Right lobe of liver (tissue), 6 donors: ENCODE results near the gene ZC3H12D. TPM values are rescaled to one million over a fixed set of nuclear protein-coding genes. Genes with fewer than 3 reads are reported as not detected.

Experiments
- ATAC-seq, 4 donors: fragments of 200-7000 bp; cut with Tn5 transposase; one replicate each; pipeline ENCODE4 v1.9.1; 2020; ENCODE audit warnings: mild to moderate bottlenecking in 4 of 4, moderate library complexity in 4 of 4
- DNase-seq, 3 donors: peaks; one replicate each; pipeline ENCODE4 v3.0.0-alpha.2; 2020
- H3K27ac ChIP-seq, 3 donors: fragments of 200-600 bp; one replicate each; pipeline ENCODE4 v1.8.0; 2022
- H3K27me3 ChIP-seq, 2 donors: fragments of 200-600 bp; one replicate each; pipeline ENCODE4 v1.8.0; 2022
- H3K36me3 ChIP-seq, 4 donors: fragments of 200-600 bp; sonication (generic) in 1 of 4; one replicate each; pipeline versions ENCODE4 v1.5.1 to v1.8.0; 2017 to 2022; ENCODE audit warnings: control low read depth in 1 of 4
- H3K4me1 ChIP-seq, 4 donors: fragments of 200-600 bp; sonication (generic) in 1 of 4; one replicate each; pipeline versions ENCODE4 v1.5.1 to v1.8.0; 2017 to 2022; ENCODE audit warnings: control low read depth in 1 of 4
- H3K4me3 ChIP-seq, 3 donors: fragments of 200-600 bp; one replicate each; pipeline ENCODE4 v1.8.0; 2022
- H3K9me3 ChIP-seq, 4 donors: fragments of 200-600 bp; sonication (generic) in 1 of 4; one replicate each; pipeline versions ENCODE4 v1.5.1 to v1.8.0; 2017 to 2022; ENCODE audit warnings: control low read depth in 1 of 4
- CTCF ChIP-seq, 4 donors: fragments of 200-600 bp in 3 of 4; fragments of 450-650 bp in 1 of 4; IDR thresholded peaks; one replicate each; pipeline versions ENCODE4 v1.5.1 to v1.8.0; 2016 to 2022; ENCODE audit warnings: antibody characterized with exemption in 4 of 4, mild to moderate bottlenecking in 2 of 4
- POLR2A ChIP-seq: fragments of 450-650 bp; IDR thresholded peaks from one replicate; pipeline ENCODE4 v1.6.1; 2017; ENCODE audit warnings: antibody characterized with exemption, mild to moderate bottlenecking
- WGBS: methylation state at CpG from one replicate; pipeline ENCODE4 v1.1.6; 2018; ENCODE audit warnings: low coverage, low lambda C conversion rate; ENCODE audit not compliant: insufficient coverage; ENCODE audit errors: missing lambda C conversion rate; 5-methylcytosine and 5-hydroxymethylcytosine counted together
- intact Hi-C, 2 donors: fragments of 100-400 bp; cut with DNase I; formaldehyde crosslinking; loops; one replicate each; pipeline versions ENCODE4 v1.11.2 to v1.14.1; 2022
- total RNA-seq, 6 experiments: library from RNA; depleted of rRNA in 2 of 6; stranded (reverse); fragments of >200 nt in 2 of 6; fragmentation: NEBNext Ultra II Directional in 3 of 6; extraction: Animal tissue kit (Norgen Biotek cat#: 25700) in 3 of 6; gene quantifications; one replicate each; pipeline versions ENCODE4 v1.1.0 to v1.2.4, GENCODE V29; 2016 to 2023
- donor health status: DM: no; HTN: yes; CAD: no.
- donor health status: DM: no; HTN: no; CAD: no.
- donor health status: DM: no; HTN: no; CAD: no.
- donor health status: DM: no; HTN: yes; CAD: no.
- donor health status: DM: no; HTN: yes; CAD: no.

The ZC3H12D gene
- total RNA-seq, 6 experiments from 2014 or later, result 0.49 to 1.4 (median 0.90) TPM

GRCh38 chr6:149439626-149440025 is 45.2 kb downstream of the ZC3H12D start:
- ATAC-seq, result no peak
- no peak overlapping the region for H3K27ac ChIP-seq
- no peaks in the 10 kb centered on the region for H3K27me3 ChIP-seq
- TF ChIP-seq CTCF (IDR thresholded peaks at IDR 0.05), result no peak
- no peak for TF ChIP-seq POLR2A
- no peaks in the 10 kb centered on the region for H3K36me3 ChIP-seq
- H3K4me1 ChIP-seq, result no peaks in the 10 kb centered on the region
- 88% methylated on average over 1 of the region's 1 CpG for WGBS
- no peaks in the 10 kb centered on the region for H3K9me3 ChIP-seq
- no peak overlapping the region for H3K4me3 ChIP-seq
- no peak for DNase-seq
- intact Hi-C loops, result loop anchor here (10.0 kb wide), 2 partner anchors 355 to 415 kb away; no protein-coding TSS in a partner anchor

GRCh38 chr6:149438855-149439254 is 46.0 kb downstream of the ZC3H12D start:
- H3K9me3 ChIP-seq, result no peaks in the 10 kb centered on the region
- no peaks in the 10 kb centered on the region for H3K27me3 ChIP-seq
- DNase-seq, result no peak
- H3K4me3 ChIP-seq, result no peak overlapping the region
- no peaks in the 10 kb centered on the region for H3K4me1 ChIP-seq
- ATAC-seq, result no peak
- TF ChIP-seq POLR2A (no peak), CTCF (IDR thresholded peaks at IDR 0.05) (no peak)
- 51% methylated on average over 2 of the region's 3 CpGs for WGBS
- no peak overlapping the region for H3K27ac ChIP-seq
- intact Hi-C loops, result loop anchor here (10.0 kb wide), 2 partner anchors 354 to 414 kb away; no protein-coding TSS in a partner anchor
- H3K36me3 ChIP-seq, result no peaks in the 10 kb centered on the region

GRCh38 chr6:149437212-149437611 is 47.6 kb downstream of the ZC3H12D start:
- Histone ChIP-seq H3K27ac (no peak overlapping the region), H3K4me3 (no peak overlapping the region), H3K36me3 (no peaks in the 10 kb centered on the region), H3K27me3 (no peaks in the 10 kb centered on the region), H3K4me1 (no peaks in the 10 kb centered on the region), H3K9me3 (no peaks in the 10 kb centered on the region)
- TF ChIP-seq POLR2A (no peak), CTCF (IDR thresholded peaks at IDR 0.05) (no peak)
- WGBS, result 69% methylated on average over 3 of the region's 3 CpGs
- ATAC-seq, result no peak
- intact Hi-C loops, result loop anchor here (10.0 kb wide), 2 partner anchors 352 to 412 kb away; no protein-coding TSS in a partner anchor
- no peak for DNase-seq

GRCh38 chr6:149436647-149437046 is 48.2 kb downstream of the ZC3H12D start:
- no peak overlapping the region for H3K4me3 ChIP-seq
- no peaks in the 10 kb centered on the region for H3K9me3 ChIP-seq
- no peaks in the 10 kb centered on the region for H3K4me1 ChIP-seq
- DNase-seq, result no peak
- WGBS, result 95% methylated on average over 7 of the region's 12 CpGs
- intact Hi-C loops, result loop anchor here (10.0 kb wide), 2 partner anchors 352 to 412 kb away; no protein-coding TSS in a partner anchor
- no peak for ATAC-seq
- no peaks in the 10 kb centered on the region for H3K36me3 ChIP-seq
- TF ChIP-seq CTCF (IDR thresholded peaks at IDR 0.05), result no peak
- TF ChIP-seq POLR2A, result no peak
- H3K27me3 ChIP-seq, result no peaks in the 10 kb centered on the region
- no peak overlapping the region for H3K27ac ChIP-seq
